AML-193 (cell line): Measurements from ENCODE around the gene PTPN12.
"Not testable (repeated sequence)": the region's sequence is repeated elsewhere in the genome, so short reads cannot be mapped to it uniquely, and the experiment has no call there.

ENCODE experiments used
- DNase-seq, 2 experiments: peaks; one replicate each; lab custom pipeline; 2025; lab: John Stamatoyannopoulos, UW

Gene PTPN12

DNA sequence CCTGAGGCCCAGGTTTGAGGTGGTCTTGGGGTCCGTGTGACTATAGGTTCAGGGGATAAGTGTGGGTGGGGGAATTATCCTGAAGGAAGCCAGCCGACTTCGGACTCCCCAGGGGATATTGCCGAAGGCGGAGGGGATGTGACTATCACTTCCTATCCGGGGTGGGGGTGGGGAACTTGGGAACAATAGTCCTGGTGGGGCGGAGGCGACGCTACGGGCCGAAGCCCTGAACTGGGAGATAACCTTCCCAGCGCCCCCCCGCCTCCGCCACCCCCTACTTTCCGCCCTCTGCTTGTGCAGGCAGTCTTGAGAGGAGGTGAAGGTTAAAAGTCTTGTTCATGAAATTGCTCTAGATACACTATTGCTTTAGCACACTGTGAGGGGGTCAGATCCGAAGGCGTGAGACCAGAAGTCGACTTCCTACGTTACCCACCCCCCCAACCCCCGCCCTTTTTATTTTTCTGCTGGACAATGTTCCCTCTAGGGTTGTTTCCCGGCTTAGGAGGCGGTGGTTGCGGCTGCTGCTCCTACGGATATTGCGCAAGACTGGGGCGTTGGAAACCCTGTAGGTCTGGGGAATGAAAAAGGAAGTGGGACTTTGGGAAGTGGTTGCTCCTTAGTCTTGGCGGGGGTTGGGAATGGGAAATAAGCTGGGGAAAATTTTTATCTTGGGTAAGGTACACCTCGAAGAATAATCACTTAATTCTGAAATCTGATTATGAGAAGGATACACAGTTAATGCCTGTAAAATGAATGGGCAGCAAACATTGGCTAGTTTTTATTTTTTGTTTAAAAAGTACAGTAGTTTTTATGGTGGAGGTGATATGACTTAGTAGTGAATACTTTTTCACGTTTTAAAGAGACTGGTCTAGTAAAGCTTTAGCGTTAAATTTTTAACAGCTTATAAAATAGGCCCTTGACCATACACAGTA is 1.5 kb downstream of the PTPN12 start:
- peak; percentile 33 to 59 for DNase-seq

DNA sequence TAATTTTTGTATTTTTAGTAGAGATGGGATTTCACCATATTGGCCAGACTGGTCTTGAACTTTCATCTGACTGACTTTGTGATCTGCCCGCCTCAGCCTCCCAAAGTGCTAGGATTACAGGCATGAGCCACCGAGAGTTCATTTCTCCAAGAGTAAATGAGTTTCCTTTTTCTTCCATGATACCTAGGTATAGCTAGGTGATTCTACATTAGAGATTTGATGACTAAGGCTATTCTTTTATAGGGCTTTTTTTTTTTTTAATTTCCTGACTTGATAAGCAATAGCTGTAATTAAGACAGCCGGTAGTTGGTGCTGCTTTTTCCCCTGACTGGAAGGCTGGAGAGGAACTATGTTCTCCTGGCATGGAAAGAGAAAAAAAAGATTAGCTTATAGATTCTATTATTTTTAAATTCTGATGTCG is 3.3 kb downstream of the PTPN12 start:
- no peak for DNase-seq

GRCh38 chr7:77540993-77541392 is 3.9 kb downstream of the PTPN12 start:
- DNase-seq, result not testable (repeated sequence)

DNA sequence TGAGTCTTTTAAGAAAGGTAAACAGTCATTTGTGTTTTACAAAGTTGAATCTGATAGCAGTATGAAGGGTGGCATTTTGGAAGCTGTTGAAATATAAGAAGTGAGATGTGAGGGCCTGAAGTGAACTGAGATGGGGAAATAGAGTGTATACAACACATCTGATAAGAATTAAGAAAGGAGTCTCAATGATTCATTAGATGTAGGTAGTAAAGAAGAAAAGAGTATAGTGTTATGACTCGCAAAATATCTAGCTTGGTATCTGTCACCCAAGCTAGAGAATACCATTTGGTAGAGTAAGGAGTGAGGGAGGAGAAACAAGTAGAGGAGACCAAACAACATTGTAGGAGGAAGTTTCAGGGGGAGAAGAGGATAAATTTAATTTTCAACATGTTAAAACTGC is 5.3 kb downstream of the PTPN12 start:
- peak in 1 of 2 experiments; percentile 42 for DNase-seq

DNA sequence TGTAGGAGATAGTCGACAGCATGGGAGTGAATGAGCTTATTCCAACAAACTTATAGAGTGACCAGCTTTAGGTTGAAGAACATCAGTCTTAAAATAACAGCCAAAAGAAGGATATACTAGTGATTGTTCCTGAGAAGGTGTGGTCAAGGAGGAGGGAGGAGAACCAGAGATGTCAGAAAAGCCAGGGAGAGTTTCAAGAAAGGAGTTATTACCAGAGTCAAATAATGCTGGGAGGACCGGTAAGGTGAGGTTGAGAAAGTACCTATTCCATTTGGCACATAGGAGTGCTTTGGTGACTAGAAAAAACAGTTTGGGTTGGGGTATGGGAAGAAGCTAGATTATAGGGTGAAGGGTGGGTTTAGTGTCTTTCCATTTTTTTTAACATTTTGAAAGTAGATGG is 5.8 kb downstream of the PTPN12 start:
- DNase-seq, result no peak

- no peak for DNase-seq
Measured at GRCh38 chr7:77543910-77544309, 6.8 kb downstream of the PTPN12 start.

GRCh38 chr7:77544518-77544917 is 7.4 kb downstream of the PTPN12 start:
- no peak for DNase-seq

GRCh38 chr7:77548206-77548605 is 11.1 kb downstream of the PTPN12 start:
- DNase-seq, result no peak

DNA sequence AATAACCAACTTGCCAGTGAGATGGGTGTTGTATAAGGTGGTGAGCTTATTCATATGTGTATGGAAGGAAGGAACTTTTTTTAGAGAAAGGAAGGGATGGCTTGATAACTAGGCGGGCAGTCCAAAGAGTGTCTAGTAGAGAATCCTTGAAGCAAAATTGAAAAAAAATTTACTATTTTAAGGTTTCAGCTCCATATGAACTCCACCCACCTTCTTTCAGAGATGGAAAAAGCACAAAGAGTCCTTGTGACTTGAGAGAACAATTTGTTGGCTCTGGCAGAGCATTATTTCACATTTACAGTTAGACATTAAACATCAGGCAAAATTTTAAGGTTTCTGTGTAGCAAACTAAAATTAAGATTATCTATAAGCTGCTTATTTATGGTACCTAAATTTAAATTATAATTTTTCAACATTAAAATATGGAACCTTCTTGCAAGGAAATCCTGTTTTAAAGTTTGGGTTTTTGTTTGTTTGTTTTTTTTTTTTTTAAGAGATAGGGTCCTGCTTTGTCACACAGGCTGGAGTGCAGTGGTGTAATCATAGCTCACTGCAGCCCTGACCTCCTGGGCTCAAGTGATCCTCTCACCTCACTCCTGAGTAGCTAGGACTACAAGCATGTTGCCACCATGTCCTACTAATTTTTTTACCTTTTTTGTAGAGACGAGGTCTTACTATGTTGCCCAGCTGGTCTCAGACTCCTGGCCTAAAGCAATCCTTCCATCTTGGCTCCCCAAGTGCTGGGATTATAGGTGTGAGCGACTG is 12.2 kb downstream of the PTPN12 start:
- no peak for DNase-seq

DNA sequence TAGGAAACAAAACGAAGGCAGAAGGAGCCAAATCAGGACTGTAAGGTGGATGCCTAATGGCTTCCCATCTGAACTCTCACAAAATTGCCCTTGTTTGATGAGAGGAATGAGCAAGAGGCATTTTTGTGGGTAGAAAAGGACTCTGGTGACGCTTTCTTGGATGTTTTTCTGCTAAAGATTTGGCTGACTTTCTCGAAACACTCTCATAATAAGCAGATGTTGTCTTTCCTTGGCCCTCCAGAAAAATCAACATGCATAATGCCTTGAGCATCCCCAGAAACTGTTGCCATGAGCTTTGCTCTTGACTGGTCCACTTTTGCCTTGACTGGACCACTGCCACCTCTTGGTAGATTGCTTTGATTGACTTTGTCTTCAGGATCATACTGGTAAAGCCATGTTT is 13.5 kb downstream of the PTPN12 start:
- no peak for DNase-seq

- no peak for DNase-seq
Measured at GRCh38 chr7:77553123-77553522, 16.0 kb downstream of the PTPN12 start.

GRCh38 chr7:77558284-77558967 is 21.3 kb downstream of the PTPN12 start:
- no peak for DNase-seq

DNA sequence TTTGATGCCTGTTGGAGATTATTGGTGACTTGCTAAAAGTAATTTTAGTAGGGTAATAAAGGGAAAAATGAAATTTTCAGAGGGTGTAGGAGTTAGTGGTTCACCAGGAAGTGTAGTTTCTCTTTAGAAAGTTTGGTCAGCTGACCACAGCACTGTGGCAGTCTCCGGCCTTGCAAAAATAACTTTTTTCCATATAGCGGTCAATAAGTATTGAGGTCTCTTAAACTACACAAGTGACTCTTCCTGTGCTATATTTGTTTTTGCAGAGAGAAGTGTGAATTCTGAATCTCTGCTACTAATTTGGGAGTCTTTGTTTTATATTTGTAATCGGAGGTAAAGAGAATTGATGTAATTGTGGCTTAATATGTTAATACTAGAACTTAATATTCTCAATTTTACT is 24.3 kb downstream of the PTPN12 start:
- DNase-seq, result no peak

GRCh38 chr7:77563275-77563674 is 26.2 kb downstream of the PTPN12 start:
- no peak for DNase-seq

- peak; percentile 81 to 83 for DNase-seq
Measured at GRCh38 chr7:77565917-77566316, 28.8 kb downstream of the PTPN12 start.

- no peak for DNase-seq
Measured at GRCh38 chr7:77566421-77566820, 29.3 kb downstream of the PTPN12 start.

- no peak for DNase-seq
Measured at GRCh38 chr7:77569514-77570232, 32.6 kb downstream of the PTPN12 start.

DNA sequence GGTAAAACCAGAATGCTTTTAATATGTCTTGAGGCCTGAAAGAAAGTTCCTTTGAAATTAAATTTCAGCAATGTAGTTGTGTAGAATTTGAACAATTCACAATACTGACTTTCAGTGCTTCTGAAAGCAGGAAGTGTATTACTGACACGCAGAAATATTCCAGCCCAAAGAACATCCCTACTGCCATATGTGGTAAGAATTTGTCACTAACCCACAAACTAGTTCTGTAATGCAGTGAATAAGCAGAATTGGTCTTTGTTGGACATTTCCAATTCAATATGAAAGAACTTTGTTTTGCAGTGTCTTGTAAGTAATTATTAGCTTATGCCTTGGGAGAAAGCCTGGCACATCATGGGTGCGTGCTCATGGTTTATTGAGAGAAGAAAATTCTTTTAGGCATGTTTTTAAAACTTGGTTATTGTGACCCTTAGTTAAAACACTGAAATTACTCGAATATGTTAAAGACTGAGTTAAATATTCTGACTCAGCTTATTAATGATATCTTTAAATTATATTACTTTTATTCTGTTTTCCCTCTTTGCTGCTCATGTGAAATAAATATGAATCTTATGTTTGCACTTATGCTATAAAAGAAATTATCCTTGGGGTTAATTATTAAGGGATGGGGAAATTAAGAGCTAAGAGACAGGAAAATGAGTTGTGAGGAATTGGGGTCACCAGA is 33.4 kb downstream of the PTPN12 start:
- DNase-seq, result peak; percentile 76 to 81

- peak in 1 of 2 experiments; percentile 10 for DNase-seq
Measured at GRCh38 chr7:77571801-77572200, 34.7 kb downstream of the PTPN12 start.

GRCh38 chr7:77575187-77575586 is 38.1 kb downstream of the PTPN12 start:
- no peak for DNase-seq

DNA sequence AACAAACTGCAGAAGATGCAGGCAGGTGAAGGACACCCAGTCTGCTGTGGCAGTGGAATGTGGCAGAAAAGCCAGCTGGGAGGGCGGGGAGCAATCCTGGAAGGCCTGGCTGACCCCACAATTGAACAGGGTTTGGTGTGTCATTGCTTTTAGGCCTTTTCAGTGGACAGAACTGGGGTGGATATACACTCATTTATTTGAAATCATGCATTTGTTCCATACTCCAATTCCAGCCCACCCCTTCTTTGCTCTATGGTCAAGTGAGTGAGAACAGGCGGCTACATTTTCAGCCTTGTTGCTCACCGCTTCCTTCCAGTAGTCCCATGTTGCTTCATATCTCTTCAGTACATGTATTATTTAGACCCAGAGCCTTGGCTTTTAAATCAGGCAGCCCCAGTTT is 39.8 kb downstream of the PTPN12 start:
- DNase-seq, result no peak
